ENCODE measurements around the gene ELN.

The ELN gene

DNA sequence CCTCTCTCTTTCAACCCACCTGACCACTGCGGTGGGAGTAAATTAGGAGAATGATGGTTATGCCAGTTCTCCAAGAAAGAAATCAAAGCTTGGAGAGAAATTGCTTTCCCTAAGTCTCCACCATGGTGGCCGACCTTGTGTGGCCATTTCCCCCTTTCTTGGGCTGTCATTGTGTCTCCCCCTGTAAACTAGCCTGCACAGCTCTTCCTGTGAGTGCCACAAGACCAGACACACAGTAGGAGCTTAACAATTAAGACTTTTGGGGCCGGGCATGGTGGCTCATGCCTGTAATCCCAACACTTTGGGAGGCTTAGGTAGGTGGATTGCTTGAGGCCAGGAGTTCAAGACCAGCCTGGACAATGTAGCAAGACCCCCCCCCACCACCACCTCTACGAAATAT is 36.7 kb downstream of the ELN start:
- DNase-seq: no peak

DNA sequence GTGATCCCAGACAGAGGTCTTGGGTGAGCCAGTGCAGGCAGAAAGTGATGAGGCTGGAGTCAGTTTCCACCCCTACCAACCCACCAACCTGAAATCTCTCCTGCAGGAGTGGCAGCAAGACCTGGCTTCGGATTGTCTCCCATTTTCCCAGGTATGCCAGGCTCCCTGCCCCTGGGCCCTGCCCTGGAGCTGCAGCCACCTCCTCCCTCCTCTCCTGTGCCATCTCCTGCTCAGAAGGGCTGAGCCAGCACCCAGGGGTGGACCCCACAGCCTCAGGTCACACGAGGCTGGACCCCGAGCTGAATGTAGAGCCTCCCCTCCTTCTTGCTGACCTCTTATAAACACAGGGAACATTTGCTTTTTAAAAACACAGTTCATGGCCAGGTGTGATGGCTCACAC is 38.7 kb downstream of the ELN start:
- no peak for DNase-seq

DNA sequence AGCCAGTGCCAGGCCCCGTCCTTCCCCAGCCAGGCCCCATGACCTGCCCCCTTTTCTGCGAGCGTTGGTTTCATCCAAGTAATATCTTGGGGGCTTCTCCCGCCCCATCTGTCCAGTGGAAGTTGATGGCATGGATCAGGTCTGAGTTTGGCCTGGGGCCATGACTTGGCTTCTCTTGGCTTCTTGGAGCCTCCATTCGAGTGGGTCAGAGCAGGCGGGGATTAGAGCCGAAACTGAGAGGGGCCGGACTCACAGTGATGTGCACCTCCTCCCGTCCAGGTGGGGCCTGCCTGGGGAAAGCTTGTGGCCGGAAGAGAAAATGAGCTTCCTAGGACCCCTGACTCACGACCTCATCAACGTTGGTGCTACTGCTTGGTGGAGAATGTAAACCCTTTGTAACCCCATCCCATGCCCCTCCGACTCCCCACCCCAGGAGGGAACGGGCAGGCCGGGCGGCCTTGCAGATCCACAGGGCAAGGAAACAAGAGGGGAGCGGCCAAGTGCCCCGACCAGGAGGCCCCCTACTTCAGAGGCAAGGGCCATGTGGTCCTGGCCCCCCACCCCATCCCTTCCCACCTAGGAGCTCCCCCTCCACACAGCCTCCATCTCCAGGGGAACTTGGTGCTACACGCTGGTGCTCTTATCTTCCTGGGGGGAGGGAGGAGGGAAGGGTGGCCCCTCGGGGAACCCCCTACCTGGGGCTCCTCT is 40.6 kb downstream of the ELN start:
- DNase-seq: no peak

DNA sequence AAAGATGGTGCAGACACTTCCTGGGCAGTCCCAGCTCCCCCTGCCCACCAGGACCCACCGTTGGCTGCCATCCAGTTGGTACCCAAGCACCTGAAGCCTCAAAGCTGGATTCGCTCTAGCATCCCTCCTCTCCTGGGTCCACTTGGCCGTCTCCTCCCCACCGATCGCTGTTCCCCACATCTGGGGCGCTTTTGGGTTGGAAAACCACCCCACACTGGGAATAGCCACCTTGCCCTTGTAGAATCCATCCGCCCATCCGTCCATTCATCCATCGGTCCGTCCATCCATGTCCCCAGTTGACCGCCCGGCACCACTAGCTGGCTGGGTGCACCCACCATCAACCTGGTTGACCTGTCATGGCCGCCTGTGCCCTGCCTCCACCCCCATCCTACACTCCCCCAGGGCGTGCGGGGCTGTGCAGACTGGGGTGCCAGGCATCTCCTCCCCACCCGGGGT is 41.1 kb downstream of the ELN start:
- no peak for DNase-seq

DNA sequence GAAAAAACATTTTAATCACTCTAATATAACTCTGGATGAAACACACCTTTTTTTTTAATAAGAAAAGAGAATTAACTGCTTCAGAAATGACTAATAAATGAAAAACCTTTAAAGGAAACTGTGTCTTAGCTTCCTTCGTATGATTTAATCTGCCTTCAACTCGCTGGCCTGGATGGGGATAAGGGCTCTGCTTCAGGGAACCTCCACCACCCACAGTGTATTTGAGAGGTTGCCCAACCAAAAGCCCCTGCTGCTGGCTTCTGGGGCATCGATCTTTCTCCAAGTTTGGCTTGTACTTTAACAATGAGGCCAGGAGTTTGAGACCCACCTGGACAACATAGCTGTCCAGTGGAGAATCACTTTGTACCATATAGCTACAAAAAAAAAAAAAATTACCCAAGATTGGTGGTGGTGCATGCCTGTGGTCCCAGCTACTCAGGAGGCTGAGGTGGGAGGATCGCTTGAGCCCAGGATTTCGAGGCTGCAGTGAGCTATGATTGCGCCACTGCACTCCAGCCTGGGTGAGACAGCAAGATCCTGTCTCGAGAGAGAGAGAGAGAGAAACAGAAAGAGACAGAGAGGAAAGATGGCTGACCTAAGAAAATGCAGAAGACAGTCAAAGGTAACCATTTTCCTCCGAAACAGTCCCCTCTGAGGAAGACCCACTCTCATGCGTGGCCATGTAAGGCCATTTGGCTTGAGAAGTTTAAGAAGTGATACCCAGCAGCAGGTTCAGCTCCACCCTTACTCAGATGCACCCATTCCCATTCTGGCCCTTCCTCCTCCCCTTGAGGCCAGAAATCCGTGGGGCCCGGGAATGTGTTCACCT is 42.0 kb downstream of the ELN start:
- no peak for DNase-seq

DNA sequence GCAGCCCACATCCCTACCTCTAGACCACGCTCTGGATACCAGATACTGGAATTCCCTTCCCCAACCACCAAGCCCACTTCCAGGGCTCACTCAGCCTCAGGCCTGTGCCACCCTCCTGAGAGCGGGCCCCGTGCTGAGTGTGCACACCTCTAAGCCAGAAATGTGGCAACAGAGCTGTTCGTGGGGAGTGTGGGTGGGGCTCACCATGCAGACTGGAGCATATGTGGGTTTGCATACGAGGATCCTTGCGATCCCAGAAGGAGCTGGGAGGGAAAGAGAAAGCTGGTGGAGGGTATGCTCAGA is 42.6 kb downstream of the ELN start:
- no peak for DNase-seq

DNA sequence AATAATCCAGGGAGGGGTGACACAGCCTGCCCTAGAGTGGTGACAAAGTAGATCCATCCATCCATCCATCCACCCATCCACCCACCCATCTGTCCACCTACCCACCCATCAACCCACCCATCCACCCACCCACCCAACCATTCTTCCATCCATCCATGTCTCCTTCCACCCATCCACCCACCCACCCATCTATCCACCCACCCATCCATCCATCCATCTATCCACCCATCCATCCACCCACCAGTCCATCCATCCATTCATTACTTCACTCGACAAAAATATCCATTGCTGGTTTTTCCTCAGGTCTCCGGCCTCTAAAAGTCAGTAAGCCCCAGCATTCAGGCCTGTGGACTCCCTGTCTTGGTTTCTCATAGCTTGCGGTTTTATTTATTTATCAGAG is 43.1 kb downstream of the ELN start:
- DNase-seq: no peak

DNA sequence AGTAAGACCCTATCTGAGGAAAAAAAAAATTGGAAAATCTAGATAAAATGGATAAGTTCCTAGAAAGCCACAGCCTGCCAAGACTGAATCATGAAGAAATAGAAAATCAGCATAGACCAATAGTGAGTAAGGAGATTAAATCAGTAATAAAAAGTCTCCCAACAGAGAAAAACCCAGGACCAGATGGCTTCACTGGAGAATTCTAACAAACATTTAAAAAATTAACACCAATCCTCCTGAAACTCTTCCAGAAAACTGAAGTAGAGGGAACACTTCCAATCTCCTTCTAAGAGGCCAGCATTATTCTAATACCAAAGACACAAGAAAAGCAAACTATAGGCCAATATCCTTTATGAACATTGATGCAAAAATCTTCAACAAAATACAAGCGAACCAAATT is 46.8 kb downstream of the ELN start:
- no peak for DNase-seq

DNA sequence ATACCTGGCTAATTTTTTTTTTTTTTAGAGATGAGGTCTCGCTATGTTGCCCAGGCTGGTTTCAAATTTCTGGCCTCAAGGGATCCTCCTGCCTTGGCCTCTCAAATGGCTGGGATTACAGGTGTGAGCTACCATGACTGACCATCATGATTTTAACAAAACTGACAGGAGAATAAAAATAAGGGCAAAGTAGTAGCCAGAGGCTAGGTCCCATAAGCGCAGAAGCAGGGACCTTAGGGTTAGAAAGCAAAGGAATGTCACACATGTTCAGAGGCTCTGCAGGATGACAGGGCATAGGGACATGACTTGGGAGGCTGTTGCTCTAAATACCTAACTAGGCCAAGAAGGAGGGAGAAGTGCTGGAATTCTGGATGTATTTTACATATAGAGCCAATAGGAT is 50.5 kb downstream of the ELN start:
- no peak for DNase-seq

DNA sequence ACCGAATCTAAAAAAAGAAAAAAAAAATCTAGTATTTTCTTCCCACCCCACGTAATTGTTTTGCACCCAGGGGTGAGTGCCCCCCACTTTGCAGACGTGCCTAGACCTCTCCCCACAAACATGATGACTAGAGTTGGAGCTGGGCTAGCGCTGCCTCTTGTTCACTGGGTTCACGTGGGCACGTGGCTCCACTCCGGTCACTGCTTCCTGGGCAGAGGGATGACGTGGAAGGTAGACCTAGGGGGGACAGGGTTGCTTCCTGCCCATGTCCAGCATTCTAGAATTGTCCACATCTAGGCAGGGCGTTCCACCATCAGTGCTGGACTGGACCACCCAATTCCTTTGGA is 54.8 kb downstream of the ELN start:
- no peak for DNase-seq

DNA sequence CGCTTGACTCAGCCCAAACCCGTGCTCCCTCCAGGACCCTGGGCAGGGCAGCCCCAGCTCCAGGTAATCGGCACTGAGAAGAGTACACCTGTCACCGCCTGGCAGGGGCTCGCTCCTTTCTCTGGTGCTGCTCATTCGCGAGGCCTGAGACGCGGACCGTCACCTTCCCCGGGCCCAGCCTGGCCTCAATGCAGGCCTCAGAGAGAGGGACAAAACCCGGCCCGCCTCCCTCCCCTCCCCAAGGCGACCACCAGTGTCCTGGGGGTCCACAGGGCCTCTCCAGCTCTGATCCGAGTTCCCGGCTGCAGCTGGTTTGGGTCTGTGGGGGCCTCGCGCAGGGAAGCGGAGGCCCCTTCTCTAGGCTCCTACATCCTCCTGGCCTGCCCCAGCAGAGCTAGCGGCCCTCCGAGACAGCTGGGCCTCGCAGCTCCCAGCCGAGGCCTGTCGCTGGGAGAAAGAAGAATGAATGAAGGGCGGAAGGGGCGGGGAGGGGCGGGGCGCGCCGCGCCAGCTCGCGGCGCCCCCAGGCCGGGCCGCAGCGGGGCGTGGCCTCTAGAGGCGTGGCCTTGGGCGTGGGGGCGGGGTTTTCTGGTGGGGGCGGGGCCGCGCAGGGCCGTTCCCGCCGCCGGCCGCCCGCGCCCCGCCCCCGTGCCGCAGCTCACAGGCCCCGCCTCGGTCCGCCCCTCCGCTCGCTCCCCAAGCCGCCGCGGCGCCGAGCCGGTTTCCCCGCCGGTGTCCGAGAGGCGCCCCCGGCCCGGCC is 55.3 kb downstream of the ELN start, which contains the start of gene LIMK1:
TSS of gene LIMK1 (plus strand) at position 688 of the 760 bp plus-strand sequence. CDS start 187 bp downstream, outside the sequence.
- DNase-seq: peak; percentile 84

DNA sequence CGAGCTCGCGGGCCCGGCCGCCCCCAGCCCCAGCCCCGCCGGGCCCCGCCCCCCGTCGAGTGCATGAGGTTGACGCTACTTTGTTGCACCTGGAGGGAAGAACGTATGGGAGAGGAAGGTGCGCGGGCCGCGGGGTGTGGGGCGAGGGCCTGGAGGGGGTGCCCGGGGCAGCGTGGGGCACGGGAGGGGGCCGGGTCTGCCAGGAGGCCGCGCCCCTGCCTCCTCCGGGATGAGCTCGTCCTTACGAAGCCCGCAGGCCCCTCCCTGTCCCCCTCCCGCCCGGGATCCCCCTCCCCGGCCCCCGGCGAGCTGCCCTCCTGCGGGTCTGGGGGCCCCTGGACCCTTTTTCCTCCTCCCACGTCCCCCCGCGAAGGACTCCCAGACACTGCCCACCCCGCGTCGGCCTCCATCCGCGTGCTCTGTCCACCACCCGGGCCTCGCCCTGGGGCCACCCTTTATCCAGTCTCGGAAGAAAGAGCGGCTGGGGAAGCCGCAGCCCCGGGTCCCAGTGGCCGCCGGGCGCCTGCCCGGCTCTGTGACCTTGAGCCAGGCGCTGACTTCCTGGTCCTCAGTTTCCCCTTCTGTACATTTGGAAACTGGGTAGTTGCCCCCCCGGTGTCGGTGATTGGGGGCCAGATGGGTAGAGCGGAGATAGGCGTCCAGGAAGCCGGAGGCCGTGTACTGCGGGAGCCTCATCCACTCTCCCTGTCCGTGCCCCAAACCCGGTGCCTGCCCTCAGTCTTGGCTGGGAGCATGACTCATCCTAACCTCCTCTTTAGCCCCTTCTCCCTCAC is 56.2 kb downstream of the ELN start:
- peak; percentile 75 for DNase-seq

DNA sequence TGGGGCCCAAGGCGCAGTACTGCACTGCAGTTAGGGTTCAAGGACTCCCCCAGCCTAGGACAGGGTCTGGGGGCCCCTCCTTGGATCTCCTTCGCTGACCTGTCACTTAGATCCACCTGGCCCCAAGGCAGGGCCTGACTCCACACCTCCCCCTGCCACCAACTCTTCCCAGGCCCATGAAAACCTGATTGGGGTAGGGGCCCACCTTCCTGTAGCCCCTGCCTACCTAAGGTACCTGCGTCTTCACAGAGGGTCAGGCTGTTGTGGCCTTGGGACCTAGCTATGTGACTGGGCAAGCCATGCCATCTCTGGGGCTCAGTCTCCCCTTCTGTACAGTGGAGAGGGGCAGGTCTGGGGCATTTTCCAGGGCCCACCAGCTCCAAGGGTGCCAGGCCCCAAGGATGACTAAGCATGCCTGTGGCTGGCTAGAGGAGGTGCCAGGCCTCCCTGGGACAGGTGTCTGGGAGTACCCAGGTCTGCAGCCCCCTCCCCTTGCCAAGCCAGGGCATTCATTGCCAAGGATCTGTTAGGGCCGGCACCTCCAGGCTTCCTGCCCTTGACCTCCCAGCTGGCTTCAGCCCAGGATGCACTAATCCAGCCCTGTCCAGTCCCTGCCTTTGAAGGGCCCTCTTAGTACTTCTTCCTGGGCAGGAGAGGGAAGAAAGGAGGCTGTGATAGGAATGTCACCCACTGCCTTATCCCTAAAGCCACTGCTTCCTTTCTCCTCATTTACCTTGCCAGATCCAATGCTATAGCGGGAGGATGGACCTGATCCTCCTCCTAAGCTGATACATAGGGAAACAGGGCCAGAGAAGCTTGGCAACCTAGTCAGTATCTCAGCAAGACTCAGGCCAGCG is 57.0 kb downstream of the ELN start:
- DNase-seq: no peak

DNA sequence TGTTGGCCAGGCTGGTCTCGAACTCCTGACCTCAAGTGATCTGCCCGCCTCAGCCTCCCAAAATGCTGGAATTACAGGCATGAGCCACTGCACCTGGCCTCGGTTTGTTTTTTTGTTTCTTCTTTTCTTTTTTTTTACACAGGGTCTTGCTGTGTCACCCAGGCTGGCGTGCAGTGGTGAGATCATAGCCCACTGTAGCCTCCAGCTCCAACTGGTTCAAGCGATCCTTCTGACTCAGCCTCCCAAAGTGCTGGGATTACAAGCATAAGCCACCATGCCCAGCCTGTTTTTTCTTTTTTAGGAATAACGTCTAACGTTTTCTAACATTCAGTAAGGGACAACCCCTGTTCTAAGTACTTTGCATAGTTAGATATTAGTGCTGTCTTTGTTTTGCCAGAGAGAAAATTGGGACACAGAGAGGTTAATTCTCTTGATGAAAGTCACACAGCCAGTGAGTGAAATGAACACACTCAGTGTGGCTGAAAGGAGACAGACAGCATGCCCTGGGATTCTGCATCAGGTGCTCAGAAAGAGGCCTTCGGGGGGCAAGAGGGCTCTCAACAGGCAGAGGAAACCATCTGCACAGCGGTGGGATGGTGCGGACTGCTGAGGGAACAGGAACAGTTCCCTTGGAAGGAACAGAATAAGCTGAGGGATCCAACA is 59.9 kb downstream of the ELN start:
- DNase-seq: no peak

DNA sequence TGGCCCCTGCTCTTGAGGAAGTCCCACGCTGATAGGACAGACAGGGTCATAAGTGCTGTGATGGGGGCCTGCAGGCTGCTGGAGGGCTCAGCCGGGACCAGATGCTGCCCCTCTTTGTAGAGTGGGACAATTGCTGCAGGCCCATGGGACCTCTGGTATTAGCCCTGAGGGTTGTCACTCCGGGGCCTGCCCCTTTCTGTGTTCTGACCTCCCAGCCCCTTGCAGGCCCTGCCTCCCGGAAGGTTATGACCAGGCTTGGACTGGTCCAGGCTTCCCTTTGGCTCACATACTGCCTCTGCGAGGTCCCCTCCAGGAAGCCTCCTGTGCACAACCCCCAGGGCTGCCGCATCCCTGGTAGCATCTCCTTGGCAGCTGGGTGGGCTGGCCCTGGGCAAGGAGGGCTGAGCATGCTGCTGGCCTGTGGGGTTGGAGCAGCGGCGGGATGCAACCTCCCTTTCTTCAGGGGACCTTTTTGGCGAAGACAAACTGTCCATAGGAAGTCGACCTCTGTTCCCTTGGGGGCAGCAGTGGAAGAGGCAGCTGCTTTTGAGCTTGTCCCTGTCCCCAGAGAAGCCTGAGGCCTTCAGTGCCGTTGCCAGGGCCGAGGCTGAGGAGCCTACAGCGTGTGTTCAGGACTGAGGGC is 64.5 kb downstream of the ELN start:
- DNase-seq: no peak

DNA sequence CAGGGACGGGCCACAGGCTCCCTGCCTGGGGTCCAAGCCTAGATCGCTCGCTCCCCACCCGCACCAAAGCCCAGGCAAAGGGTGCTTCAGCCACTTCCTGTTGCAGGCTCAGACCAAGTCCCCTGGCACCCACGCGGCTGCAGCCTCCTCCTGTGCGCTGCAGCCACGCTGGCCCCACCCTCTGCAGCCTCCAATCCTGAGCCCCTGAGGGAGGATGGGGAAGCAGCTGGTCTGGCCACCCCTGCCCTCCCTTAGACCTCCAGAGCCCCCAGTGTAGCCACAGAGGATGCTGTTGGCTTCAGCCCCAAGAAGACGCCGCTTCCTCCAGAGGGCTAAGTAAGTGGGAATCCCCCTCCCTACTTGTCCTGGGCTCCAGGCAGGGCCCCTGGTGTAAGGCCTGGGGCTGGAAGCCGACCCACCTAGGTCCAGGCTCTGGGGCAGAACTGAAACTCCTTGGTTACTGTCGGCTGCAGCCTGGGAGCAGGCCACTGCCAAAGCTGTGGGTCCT is 65.0 kb downstream of the ELN start:
- DNase-seq: no peak

DNA sequence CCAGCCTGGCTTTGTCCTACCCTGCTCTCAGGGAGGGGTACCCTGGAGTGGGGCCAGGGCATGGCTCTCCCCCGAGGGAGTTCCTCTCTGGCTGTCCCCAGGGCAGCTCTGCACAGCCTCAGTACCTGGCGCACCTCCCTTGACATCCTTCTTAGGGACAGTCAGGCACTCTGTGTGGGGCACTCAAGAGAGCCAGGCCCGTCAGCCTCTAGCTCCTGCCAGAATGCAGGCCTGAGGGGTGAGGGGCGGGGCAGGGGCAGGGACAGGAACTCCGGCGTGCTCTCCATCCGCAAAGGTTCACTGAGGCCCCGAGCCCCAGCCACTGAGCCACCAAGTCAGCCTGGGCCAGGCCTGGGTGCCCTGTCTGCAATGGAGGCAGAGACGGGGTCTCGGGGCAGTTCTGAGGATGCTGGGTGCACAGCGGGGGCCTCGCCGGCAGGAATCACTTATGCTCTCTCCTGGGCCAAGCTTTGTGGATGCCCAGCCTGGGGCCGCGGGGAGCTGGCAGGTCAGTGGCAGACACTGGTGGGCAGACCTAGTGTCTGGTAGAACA is 65.8 kb downstream of the ELN start:
- DNase-seq: no peak

DNA sequence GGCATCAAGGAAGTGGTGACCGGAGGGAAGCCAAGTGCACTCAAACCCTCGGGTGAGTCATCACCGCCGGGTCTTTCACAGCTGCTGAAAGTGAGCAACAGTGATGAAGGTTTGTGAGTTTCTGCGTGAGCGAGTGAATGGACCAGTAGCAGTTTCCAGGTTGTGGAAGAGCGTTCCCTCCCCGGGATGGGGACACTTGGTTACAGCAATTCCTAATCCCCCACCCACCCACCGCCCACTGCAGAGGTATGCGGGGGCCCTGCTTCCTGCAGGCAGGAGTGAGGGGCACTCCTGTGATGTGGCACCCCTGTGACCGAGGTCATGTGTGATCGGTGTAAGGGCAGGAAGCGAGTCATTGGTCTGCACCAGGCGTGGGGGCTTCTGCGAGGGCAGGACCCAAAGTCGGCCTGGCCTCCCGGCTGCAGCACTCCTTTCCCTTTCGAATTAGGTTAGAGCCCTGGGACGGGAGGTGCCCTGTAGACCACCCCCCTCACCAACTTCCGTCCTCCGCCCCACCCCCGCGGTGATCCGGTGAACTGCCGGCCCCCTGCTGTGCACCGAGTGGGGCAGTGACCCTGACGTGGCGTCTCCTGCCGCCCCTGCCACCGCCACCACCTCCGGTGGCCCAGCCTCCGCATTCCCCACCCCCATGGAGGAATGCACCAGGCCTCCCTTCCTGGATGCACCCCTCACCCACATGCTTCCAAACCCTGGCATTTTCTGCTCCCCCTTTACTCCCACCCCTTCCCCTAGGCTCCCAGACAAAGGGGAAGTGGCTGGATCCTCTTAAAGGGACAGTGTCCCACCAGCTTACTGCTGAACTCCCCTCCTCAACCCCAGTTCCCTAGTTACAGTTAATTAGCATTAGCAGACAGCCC is 66.5 kb downstream of the ELN start:
- DNase-seq: no peak

DNA sequence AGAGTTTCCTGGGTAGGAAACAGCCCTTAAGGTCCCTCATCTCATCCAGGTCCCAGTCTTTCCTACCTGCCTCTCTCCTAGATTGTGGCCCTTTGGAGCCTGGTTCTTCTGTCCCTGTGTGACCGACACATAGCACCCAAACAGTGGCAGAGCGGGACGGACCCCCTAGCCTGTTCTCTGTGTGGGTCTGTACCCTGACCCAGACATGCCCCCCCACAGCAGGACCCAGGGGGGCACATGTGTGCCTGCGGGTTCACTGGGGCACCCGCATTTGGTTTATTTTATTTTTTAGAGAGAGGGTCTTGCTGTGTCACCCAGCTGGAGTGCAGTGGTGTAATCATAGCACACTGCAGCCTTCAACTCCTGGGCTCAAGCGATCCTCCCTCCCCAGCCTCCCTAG is 67.2 kb downstream of the ELN start:
- no peak for DNase-seq
